ENCODE results near the gene CHRNA4. TPM values are rescaled to one million over a fixed set of nuclear protein-coding genes. Genes with fewer than 3 reads are reported as not detected.

The CHRNA4 gene
- total and polyA plus RNA-seq, 2 of the 4 experiments (the other 2 are of a cell fraction) = not detected

DNA sequence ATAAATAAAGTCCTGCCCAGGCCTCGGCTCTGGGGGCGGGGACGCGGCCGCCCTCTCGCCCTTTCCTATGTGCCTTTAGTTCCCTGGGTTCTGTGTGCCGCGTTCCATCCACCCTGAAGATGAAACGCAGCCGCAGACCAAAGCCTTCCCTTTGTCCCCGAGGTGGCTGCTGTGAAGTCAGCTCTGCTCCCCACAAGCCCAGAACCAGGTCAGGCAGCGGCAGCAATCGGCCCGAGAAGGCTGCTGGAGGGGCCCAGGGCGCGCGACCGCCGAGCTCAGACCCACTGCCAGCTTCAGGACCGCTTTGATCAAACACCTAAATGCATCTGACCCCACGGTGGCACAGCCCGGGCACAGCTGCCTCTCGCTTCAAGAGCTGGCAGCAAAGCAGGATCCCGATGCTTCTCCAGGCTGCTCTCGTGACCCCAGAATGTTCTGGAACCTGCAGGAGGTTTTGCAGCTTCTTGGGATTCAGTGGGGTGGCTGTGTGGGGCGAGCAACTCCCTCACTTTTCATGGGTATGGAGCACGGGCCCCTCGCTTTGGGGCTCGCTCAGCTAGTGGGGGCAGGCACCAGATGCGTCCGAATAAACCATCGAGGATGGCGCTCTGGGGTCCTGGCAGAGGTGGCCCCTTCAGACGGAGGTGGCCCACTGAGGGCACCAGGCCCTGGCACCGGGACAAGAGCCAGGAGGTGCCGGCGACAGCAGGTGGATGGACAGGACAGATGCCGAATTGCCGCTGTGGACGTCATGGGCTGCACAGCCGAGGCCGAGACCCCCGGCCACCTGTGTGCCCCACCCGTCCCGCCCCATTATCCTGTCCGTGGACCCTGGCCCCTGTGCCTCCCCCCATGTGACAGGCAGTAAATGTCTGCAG lies 13.0 kb downstream of the CHRNA4 start:
- Histone ChIP-seq H3K4me1 (ENCODE audit: control insufficient read depth, insufficient read depth, low read length) (no peaks in the 10 kb centered on the region), H3K9me3 (ENCODE audit: control insufficient read depth, insufficient read depth, low read length) (peaks cover 3% of the 10 kb centered on the region; the same call in 1 of the 2 replicates), H4K91ac (ENCODE audit: insufficient read depth, low read depth, low read length) (no peak overlapping the region), H4K5ac (ENCODE audit: low read depth, low read length) (no peak overlapping the region), H3K9me1 (ENCODE audit: insufficient read depth, low read length) (no peaks in the 10 kb centered on the region), H2BK15ac (ENCODE audit: low read depth, low read length) (no peak overlapping the region), H3K79me1 (ENCODE audit: low read depth in 1 of 2, low read length in 2 of 2) (no peaks in the 10 kb centered on the region), H4K20me1 (ENCODE audit: insufficient read depth, low read length) (no peaks in the 10 kb centered on the region), H3K36me3 (ENCODE audit: control insufficient read depth, insufficient read depth, low read length) (no peaks in the 10 kb centered on the region), H2BK120ac (ENCODE audit: low read depth, low read length) (no peak overlapping the region), H3K18ac (ENCODE audit: low read depth, low read length) (no peak overlapping the region), H2AK9ac (replicated peaks; ENCODE audit: low read depth, low read length, poor library complexity) (no peak overlapping the region), H3K4me3 (ENCODE audit: insufficient read depth, low read depth, low read length) (no peak overlapping the region), H2BK5ac (ENCODE audit: low read depth, low read length, poor library complexity, severe bottlenecking) (no peak overlapping the region), H3K14ac (replicated peaks; ENCODE audit: low read depth, low read length) (no peak overlapping the region), H4K8ac (ENCODE audit: low read depth in 2 of 2, low read length in 2 of 2) (no peak overlapping the region), H2AFZ (replicated peaks; ENCODE audit: low read length, poor library complexity) (no peak overlapping the region), H3K4me2 (ENCODE audit: low read depth, low read length) (no peak overlapping the region), H3K27ac (ENCODE audit: insufficient read depth, low read length) (no peak overlapping the region), H3K27me3 (ENCODE audit: control insufficient read depth, insufficient read depth, low read length) (peaks cover 31% of the 10 kb centered on the region), H3K56ac (ENCODE audit: extremely low read depth, insufficient read depth, low read length) (no peak overlapping the region), H3K4ac (ENCODE audit: low read depth, low read length) (no peak overlapping the region), H2BK20ac (ENCODE audit: low read depth, low read length) (no peak overlapping the region), H3K23ac (ENCODE audit: low read depth, low read length) (no peak overlapping the region), H2AK5ac (ENCODE audit: low read depth, low read length) (no peak overlapping the region), H3K9ac (ENCODE audit: low read depth, low read length) (no peak overlapping the region)
- DNase-seq (no peak), ATAC-seq (ENCODE audit: low read depth) (no peak)
- dilution Hi-C loops (cut with HindIII; ENCODE audit: low sequenced_read_pairs, unreplicated experiment) (no loop called here), in situ Hi-C loops (cut with MboI; ENCODE audit: low sequenced_read_pairs) (no loop called here), intact Hi-C loops (cut with micrococcal nuclease) (no loop called here)
- TF ChIP-seq NFE2L2 (IDR thresholded peaks at IDR 0.05; ENCODE audit: low read depth, low read length) (no peak), FOS (IDR thresholded peaks at IDR 0.05; ENCODE audit: low read depth, low read length) (no peak), CHD1 (IDR thresholded peaks at IDR 0.05; ENCODE audit: low read depth, low read length) (no peak), RFX5 (IDR thresholded peaks at IDR 0.05; ENCODE audit: low read depth, low read length) (no peak), SMC3 (IDR thresholded peaks at IDR 0.05; ENCODE audit: low read depth, low read length) (no peak), RCOR1 (IDR thresholded peaks at IDR 0.05; ENCODE audit: insufficient replicate concordance, low read length) (no peak), BHLHE40 (IDR thresholded peaks at IDR 0.05; ENCODE audit: low read depth, low read length) (no peak), CEBPB (IDR thresholded peaks at IDR 0.05; ENCODE audit: low read depth, low read length) (no peak)
- TF ChIP-seq, protein P1, sequence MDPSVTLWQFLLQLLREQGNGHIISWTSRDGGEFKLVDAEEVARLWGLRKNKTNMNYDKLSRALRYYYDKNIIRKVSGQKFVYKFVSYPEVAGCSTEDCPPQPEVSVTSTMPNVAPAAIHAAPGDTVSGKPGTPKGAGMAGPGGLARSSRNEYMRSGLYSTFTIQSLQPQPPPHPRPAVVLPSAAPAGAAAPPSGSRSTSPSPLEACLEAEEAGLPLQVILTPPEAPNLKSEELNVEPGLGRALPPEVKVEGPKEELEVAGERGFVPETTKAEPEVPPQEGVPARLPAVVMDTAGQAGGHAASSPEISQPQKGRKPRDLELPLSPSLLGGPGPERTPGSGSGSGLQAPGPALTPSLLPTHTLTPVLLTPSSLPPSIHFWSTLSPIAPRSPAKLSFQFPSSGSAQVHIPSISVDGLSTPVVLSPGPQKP (IDR thresholded peaks at IDR 0.05; ENCODE audit: borderline replicate concordance, low read depth, low read length) = no peak
- POLR2A ChIA-PET (ENCODE audit: unreplicated experiment) = no interaction called here
- CTCF ChIA-PET = no interaction called here
- WGBS, 2 experiments (ENCODE audit: extremely low coverage in 2 of 2, insufficient read length in 1 of 2) = 82% methylated on average over 30 of the region's 46 CpGs; no CpG with 5 or more reads in 1 of the 2 experiments
- BruUV-seq (replicated peaks) = no TSS peak
